Measurements from ENCODE around the gene GSTA5.
"Not testable (repeated sequence)": the region's sequence is repeated elsewhere in the genome, so short reads cannot be mapped to it uniquely, and the experiment has no call there.

Gene GSTA5

DNA sequence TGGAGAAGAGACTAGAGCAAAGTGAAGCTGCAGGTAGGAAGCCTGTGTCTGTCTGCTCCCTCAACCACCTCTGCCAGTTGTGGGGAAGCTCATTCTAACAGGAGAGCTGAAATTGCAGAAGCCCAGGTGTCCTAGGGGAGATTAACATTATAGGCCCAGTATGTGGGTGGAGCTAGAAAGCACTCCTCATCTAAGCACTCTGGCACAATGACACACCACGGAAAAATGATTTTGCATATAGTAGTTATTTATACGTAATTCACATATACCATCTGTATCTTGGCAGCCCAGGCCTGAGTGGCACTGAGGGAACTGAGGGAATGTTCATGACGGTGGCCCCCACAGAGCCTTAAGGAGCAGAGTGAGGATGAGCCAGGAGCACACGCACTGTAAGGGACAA lies 9.7 kb downstream of the GSTA5 start:
- DNase-seq = not testable (repeated sequence)

DNA sequence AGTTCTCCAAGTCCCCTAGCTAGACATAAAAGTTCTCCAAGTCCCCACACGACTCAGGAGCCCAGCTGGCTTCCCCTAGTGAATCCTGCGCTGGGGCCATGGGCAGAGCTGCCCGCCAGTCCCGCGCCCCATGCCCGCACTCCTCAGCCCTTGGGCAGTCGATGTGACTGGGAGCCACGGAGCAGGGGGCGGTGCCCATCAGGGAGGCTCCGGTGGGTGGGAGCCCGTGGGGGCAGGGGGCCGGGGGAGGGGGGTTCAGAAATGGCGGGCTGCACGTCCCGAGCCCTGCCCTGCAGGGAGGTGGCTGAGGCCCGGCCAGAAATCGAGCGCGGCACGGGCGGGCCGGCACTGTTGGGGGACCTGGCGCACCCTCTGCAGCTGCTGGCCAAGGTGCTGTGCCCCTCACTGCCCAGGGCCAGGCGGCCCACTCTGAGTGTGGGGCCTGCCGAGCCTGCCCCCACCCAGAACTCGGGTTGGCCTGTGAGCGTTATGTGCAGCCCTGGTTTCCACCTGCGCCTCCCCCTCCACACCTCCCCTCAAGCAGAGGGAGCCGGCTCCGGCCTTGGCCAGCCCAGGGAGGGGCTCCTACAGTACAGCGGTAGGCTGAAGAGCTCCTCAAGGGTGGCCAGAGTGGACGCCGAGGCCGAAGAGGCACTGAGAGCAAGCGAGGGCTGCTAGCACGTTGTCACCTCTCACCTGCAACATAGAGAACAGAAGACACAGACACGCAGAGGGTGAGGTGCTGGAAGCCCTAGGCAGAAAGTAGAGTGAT lies 11.4 kb downstream of the GSTA5 start:
- no peak for DNase-seq

DNA sequence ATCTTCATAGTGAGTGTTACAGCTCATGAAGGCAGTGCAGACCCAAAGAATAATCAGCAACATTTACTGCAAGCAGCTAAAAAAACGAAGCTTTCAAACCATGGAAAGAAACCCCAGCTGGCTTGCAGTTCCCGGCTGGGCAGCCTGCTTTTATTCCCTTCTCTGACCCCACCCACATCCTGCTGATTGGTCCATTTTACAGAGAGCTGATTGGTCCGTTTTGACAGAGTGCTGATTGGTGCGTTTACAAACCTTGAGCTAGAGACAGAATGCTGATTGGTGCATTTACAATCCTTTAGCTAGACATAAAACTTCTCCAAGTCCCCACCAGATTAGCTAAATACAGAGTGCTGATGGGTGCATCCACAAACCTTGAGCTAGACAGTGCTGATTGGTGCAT lies 12.0 kb downstream of the GSTA5 start:
- not testable (repeated sequence) for DNase-seq

- DNase-seq = not testable (repeated sequence)
Observed at GRCh38 chr6:52827073-52827783, 13.4 kb downstream of the GSTA5 start.

DNA sequence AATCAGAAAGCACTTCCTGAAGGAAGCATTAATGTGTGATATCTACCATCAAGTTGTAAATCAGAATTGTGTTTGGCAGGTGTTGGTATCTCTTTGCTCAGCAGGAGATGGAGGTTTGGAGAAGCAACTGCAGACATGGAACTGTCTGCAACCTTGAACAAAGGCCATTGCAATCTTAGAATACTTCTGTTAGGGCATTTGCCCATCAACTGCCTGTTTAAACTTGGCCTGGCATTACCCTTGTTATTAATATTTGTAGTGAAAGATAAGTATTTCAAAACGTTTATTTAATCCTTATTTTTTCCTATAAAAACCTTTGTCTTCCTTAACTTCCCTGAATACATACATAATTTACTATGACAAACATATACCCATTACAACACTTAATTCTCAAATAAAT lies 14.1 kb downstream of the GSTA5 start:
- no peak for DNase-seq

DNA sequence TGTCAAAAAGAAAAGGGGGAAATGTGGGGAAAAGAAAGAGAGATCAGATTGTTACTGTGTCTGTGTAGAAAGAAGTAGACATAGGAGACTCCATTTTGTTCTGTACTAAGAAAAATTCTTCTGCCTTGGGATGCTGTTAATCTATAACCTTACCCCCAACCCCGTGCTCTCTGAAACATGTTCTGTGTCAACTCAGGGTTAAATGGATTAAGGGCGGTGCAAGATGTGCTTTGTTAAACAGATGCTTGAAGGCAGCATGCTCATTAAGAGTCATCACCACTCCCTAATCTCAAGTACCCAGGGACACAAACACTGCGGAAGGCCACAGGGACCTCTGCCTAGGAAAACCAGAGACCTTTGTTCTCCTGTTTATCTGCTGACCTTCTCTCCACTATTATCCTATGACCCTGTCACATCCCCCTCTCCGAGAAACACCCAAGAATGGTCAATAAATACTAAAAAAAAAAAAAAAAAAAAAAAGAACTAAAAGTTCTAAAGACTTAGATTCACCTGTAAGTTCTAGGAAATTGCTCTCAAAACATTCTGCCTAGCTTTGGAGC lies 14.6 kb downstream of the GSTA5 start:
- not testable (repeated sequence) for DNase-seq

DNA sequence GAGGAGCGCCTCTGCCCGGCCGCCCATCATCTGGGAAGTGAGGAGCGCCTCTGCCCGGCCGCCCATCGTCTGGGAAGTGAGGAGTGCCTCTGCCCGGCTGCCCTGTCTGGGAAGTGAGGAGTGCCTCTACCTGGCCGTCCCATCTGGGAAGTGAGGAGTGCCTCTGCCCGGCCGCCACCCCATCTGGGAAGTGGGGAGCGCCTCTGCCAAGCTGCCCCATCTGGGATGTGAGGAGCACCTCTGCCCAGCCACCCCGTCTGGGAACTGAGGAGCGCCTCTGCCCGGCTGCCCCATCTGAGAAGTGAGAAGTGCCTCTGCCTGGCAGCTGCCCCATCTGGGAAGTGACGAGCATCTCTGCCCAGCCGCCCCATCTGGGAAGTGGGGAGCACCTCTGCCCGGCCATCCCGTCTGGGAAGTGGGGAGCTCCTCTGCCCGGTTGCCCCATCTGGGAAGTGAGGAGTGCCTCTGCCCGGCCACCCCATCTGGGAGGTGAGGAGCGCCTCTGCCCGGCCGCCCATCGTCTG lies 15.3 kb downstream of the GSTA5 start:
- DNase-seq = not testable (repeated sequence)

GRCh38 chr6:52821842-52822241 lies 18.8 kb downstream of the GSTA5 start:
- DNase-seq = no peak

DNA sequence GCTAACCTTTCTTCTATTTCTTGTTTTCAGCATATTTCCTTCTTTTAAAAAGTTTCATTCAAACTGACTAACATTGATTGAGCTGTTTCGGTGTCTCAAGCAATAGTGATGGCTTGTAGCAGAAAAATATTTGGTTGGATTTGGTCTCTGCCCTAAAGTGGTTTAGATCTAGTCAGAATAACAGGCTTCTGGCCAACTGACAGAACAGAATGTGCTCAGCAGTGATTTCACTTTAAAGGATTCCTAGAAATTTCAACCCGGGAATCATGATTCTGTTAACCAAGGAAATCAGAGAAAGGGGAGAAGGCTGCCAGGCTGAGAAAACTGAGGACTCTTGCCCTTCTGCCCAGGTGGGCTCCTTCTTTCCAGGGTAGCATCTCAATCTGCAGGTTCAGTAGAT lies 20.4 kb downstream of the GSTA5 start:
- DNase-seq = no peak

DNA sequence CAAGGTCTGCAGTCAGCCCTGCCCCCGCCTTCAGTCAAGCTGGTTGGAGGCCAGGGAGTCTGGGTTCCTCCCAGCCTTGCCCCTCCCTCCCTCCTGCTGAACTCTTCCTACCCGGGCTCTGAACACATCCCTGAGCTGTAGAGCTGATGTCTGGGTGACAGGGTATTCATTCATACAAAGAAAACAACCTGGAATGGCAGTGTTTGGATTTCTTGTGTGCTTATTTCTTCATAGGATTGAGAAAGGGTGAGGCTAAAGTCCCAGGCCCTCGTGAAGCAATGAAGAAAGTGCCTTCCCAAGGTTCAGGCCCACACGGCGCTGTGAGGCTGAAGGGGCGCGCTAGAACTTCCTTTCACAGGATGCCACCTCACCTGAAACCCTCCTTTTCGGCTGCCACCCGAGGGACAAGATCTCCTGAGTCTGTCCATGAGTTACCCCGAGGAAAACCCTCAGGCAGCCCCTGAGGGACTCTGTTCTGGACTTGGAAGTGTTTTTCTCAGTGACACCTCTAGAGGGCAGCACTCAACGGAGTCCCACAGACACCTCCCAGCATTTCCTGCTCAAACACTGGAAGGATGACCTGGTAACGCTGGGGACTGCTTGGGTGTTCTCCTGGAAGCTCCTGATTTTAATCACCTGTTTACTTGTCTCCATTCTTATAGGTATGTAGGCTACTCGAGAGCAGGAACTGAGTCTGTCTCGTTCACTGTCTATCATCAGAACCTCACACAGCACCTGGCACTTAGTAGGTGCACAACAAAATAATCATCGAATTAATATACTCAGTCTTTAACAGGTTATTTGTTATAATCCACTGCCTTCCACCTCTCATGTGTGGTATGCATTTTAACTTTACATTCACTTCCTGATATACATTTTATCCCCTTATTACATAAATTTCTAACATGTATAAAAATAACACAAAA lies 25.2 kb downstream of the GSTA5 start:
- peak; percentile 37 for DNase-seq

DNA sequence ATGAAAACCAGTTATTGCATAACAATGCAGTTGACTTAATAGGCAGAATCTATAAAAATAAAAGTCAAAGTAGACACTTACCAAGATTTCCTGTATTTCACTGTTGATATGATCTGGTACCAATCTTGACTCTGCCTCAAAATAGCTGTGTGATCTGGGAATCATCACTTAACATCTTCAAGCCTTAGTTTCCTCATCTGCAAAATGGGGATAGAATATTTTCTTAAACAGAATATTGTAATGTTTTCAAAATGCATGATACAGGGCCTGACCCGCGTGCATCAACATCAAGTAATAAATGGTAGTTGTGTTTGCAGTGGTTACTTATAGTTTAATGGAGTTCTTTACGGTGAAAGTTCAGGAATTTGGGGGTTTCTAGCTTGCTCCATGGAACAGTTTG lies 26.1 kb downstream of the GSTA5 start:
- not testable (repeated sequence) for DNase-seq

DNA sequence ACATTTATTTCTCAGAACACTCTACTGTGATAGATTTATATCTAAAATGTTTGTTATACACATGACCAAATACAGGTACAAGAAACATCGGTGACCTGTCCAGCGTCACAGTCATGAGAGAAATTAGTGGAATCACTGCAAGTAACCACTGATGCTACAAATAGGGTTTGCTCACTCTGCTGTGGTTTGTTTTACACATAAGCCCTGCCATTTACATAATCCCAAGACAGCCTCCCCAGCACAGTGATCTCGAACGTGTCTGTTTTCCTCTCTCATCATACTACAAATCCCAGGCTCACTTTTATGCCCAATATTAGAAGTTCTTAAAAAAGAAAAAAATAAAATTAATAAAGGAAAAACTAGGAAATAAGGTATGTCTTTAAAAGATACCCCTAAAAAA lies 30.8 kb downstream of the GSTA5 start:
- DNase-seq = not testable (repeated sequence)

DNA sequence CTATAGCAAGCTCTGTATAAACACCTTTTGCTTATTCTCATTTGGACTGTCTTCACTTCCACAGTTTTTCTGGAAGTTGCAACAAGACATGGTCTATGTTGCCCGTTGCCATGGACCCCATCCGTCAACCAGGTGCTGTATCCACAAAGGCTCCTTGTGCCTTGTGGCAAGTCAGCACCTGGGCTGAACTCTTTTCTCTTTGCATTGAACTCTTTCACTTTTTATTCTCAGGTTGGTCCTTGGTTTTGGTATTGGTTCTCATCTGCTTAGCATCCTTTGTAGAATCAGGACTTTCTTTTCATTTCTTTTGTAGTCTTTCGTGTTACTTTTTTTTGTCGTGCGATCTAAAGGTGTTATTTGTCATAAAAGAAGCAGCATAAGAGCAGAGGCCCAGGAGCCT lies 32.0 kb downstream of the GSTA5 start:
- no peak for DNase-seq

DNA sequence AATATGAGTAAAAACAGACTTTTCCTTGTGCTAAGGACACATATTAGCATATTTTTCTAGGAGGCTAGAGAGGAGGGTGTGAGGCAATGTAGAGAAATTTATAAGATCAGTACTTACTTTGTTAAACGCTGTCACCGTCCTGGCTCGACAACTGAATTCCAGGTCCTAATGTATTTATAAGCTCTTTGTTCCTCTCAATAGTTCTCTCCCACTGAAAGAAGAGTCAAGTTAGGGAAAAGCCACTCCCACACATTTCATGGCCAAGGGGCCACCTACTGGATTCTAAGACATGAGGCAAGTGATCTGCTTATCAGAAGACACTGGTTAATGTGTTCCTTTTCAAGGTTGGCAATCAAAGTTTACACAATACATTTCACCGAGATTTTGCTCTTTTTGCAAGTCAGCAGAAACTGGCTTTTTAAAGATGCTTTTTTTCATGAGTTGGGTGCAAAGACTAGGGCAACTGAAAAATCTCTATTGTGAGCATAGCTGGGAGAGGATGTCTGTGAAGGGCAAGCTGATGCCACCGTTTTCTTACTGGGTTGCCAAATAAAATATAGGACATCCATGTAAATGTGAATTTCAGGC lies 36.9 kb downstream of the GSTA5 start, which contains the start of gene GSTA1:
Gene GSTA1 (minus strand): TSS at position 149 of the 588 bp plus-strand sequence. CDS start 4,549 bp downstream, outside the sequence.
- DNase-seq = not testable (repeated sequence)

DNA sequence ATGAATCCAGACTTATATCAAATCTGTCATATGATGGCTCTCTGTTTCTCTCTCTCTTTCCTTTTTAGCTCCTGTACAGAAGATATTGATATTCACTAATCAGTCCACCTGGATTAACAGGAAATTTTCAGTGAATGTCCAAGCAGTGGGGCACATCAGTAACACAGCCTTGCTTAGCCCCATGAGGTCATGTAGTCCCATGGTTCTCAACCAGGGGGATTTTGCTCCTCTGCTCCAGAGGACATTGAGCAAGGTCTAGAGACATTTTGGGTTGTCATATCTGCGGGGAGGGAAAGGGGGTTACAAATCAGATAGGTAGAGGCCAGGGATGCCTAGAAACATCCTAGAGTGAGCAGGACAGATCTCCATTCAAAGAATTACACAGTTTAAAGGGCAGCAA lies 37.8 kb downstream of the GSTA5 start:
- DNase-seq = no peak

GRCh38 chr6:52801188-52801841 lies 39.3 kb downstream of the GSTA5 start:
- DNase-seq = no peak

GRCh38 chr6:52799272-52799671 lies 41.3 kb downstream of the GSTA5 start:
- DNase-seq = not testable (repeated sequence)

DNA sequence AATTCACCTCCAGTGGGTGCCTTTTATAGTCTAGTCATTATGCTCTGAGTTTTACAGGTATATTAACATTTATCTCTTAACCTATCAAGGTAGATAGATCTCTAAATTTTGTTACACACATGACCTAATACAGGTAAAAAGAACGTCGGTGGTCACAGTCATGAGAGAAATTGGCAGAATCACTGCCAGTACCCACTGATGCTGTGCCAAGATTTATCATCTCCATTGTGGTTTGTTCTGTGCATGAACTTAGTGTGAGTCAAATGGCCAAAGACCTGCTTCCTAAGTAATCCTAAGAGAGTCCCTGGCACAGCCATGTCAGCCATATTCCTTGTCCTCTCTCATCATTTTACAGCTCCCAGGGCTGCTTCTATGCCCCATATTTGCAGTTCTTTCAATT lies 46.2 kb downstream of the GSTA5 start:
- DNase-seq = not testable (repeated sequence)

DNA sequence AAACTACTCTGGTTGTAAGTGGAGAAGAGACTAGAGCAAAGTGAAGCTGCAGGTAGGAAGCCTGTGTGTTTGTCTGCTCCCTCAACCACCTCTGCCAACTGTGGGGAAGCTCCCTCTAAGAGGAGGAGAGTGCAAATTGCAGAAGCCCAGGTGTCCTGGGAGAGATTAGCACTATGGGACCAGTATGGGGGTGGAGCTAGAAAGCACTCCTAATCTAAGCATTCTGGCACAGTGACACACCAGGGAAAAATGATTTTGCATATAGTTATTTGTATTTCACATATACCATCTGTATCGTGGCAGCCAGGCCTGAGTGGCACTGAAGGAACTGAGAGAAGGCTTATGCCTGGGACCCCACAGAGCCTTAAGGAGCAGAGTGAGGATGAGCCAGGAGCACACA lies 49.8 kb downstream of the GSTA5 start:
- DNase-seq = no peak

DNA sequence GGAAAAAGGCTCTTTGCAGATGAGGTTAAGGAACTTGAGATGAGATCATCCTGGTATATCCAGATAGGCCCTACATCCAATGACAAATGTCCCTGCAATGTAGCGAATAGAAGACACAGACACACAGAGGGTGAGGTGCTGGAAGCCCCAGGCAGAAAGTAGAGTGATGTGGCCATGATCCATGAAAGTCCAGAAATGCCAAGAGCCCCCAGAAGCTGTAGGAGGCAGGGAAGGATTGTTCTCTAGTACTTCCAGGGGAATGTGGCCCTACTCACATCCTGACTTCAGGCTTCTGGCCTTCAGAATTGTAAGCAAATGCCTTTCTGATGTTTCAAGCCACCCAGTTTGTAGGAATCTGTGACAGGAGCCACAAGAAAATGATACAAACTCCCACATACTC lies 51.0 kb downstream of the GSTA5 start:
- not testable (repeated sequence) for DNase-seq

DNA sequence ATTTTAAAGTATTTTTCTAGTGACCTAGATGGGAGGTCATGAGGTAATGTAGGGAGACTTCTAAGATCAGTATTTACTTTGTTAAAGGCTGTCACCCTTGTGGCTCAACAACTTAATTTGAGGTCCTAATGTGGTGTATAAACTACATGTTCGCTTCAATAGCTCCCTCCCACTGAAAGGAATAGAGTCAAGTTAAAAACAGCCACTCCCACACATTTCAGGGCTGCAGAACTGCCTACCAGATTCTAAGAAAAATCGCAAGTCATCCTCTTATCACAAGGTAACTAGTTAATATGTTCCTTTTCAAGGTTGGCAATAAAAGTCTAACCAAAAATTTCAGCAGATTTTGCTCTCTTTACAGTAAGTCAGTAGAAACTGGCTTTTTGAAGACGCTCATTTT lies 52.1 kb downstream of the GSTA5 start:
- no peak for DNase-seq

GRCh38 chr6:52787917-52788316 lies 52.7 kb downstream of the GSTA5 start:
- DNase-seq = no peak

Data from NCI-H345 (cell line).